ENCODE results near the gene TMEM184A.

TMEM184A gene

DNA sequence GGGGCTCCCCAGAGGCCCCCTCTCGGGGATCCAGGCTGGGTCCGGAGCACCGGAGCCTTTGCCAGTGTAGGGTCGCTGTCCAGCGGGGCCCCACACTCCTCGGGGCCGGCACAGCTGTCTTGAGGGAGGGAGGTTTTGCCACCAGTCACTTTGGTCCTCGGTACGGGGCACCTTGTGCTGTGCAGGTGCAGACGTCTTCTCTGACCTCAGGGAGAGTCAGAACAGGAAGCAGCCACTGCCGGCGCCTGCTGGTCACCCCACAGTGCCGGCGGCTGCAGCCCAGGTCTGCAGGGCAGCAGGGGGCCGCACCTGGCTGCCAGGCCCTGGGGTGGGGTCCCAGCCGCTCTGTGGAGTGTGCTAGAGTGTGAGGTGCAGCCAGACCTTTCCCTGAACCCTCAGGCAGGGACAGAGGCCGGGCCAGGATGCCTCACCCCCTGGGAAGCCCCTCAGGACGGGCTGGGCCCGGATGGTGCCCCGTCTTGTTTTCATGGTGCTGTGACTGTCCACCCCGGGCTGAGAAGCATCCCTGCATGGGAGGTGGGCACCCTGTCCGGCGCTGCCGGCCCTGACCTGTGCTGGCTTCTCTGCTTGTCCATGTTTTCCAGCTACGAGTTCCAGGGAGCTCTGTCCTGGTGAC lies 17.3 kb downstream of the TMEM184A start:
- no peak for DNase-seq

DNA sequence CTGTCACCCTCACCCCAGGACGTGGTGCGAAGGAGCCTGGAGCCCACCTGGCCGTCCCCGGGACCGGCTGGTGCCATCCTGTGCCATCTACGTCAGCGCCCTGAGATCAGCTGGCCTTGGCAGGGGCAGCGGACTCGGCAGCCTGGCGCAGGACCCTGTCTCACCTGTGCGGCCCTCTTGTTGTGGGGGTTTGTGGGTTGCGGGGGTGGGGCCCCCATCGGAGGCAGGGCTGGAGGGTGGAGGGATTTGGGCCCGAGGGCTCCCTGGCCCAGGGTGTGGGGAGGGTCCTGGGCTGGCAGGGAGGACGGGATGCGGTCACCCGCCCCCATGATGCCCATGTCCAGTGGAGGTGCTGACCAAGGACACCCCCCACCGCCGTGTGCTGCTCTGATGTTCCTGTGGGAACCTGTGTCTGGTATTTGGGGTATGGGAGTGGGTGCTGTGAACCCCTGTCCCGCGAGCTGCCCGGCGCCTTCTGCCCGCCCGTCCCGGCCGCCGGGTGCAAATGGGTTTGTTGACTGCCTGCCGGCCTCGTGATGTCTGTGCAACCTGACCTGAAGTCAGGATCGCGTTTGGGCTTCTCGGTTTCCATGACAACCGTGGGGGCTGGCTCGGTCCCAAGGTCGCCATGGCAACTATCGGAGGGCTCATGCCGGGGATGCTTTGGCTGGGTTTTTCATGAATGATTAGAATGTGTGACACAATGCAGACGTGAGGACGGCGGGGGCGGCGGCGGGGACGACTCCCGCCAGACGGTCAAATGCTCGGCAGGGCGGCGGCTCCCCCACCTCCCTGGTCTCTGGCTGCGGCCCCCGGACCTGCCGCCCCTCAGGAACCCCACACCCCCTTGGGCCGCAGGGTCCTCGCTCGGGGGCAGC lies 18.2 kb downstream of the TMEM184A start:
- peak in 1 of 5 experiments; percentile 18 for DNase-seq

DNA sequence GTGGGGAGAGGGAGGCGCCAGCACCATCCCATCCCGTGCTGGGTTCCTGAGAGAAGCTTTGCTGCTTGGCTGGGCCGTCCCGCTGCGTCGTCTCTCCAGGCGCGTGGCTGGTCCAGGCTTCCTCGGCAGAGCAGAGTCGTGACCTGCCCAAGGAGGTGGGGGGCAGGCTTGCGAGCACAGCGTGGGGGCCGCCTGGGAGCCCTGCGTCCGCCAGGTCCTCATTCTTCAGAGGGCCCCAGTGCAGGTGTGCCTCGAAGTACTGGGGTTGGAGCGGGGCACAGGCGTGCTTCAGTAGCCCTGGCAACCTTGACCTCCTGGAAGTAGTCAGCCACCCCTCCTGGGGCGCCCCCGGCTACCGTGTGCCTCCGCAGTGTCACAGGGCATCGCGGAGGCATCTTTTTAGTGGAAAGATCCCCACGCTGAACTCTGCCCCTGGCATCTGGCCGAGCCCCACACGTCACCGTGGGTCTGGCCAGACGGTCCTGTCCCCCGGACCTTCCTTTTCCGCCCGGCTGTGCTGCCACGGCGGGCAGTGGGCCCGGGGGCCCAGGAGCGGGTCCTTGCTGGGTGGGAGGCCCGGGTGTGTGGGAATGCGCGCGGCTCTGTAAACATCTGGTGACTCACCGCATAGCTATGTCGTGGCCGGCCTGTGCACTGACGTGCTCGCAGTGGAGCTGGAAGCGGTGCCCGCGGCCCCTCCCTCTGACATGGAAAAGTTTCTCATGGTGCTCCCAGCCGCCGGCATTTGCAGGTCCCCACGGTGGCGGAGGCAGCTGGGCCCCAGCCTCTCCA lies 19.1 kb downstream of the TMEM184A start:
- no peak for DNase-seq

DNA sequence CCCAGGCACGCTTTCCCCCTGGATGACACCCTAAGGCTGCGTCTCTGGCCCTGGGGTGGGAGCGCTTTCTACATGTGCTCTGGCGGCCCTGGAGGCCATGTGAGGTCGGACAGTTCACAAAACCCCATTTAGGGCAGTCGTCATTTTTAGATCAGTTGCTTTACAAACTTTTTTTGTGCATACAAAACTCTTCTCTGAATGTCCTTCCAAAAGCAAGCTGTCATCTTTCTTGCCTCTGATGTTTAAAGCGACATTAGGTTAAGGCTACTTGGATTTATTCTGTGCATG lies 19.6 kb downstream of the TMEM184A start:
- DNase-seq, result no peak

DNA sequence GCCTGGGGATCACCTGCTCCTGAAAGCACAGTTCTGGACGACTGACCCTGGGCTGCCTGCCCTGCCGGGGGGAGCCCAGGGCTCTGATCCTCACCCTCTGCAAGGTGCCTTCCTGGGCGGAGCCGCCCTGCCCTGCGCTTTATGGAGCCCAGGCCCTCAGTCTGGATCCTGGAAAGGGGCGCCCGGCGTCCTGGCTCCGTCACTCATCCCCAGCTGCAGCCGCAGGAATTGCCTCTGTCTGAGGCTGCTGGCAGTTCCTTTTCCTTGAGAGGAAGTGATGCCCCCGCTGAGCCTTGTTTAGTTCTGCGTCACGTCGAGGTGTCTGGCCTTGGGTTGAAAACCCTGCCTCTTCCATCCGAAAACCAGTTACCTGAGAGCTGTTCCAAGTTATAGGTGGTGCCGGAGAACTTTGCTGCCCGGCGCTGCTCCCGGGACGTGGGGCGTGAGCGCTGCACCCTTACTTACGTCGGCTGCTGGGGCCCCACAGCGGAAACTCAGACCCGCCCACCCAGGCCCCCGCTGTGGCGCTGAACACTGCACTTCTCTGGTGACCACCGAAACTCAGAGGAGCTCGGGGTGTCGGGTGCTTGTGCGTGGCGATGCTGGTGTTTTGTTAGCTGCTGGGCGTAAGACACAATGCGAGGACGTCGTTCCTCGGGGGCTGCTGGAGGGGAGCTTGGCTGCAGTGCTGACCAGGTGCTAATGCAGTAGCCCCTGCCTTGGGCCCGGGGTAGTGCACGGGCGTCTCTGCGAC lies 20.1 kb downstream of the TMEM184A start:
- DNase-seq, result no peak

DNA sequence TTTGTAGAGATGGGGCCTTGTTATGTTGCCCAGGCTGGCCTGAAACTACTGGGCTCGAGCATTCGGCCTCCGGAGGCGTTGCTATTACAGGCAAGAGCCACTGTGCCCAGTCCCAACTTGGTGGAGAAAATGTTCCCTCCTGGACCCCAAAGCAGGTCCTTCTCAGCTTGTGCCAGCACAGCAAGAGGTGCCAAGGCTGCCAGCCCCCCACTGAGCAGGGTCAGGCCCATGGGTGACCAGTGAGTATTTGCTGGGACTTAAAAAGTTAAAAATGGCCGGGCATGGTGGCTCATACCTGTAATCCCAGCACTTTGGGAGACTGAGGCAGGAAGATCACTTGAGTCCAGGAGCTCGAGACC lies 20.9 kb downstream of the TMEM184A start:
- no peak for DNase-seq

DNA sequence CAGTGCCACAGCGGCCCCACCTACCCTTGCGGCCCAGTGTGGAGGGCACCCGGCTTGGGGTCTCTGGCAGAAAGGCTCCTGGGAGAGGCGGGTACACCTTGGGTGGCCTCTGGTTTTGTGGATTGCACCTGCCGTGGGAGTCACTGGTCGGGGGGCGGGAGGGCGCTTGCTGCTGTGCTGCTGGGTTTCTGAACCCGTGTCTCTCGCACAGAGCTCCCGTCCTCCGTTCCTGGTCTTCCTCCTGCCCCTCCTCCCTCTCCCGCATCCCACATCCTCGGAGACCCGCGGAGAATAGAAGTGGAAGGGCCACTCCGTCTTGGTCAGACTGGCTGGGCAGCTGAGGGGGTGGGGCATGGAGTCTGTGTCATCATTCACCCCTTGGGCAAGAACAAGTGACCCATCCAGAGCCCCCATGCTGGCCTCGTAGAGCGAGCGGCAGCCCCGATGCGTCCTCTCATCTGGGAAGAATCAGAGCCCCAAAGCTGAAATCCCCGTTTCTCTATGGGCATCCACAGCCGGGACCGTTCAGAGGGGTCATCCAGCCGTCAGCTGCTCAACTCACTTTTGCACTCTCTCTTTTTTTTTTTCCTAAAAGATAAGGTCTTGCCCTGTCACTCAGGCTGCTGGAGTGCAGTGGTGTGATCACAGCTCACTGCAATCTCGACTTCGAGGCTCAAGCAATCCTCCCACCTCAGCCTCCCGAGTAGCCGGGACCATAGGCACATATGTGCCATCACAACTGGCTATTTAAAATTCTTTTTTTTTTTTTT lies 21.5 kb downstream of the TMEM184A start:
- DNase-seq, result no peak

DNA sequence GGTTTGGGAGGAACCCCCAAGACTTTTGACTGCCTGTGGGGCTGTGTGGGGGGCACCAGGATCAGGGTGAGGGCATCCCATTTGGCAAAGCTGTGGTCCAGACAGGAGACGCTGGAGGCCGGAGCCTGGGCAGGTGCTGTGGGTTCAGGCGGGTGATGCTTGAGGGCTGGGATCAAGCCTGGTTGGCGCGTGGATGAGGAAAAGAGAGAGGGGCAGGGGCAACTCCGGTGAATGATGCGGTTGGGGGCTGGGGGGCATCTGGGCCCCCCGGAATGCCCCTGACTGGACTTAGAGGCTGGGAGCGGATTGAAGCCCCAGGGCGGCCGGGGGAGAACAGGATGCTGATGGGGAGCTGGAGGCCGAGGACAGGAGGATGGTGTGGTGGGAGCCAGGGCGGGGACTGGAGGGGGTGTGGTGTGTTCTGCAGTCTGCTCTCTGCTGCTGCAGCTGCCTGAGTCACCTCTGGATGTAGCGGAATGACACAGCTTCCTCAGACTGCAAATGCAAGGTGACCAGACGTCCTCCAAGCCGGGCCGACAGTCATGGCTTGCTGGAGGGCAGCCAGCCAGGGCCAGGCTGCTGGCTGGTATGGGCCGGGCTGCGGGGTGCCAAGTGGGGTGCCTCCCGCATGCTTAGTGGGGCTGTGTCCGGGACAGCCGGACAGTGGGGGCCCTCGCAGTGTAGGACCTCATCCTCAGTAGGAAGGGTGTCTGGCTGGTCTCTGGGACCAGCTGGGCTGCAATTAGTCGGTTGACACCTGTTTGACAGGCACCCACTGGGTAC lies 22.3 kb downstream of the TMEM184A start:
- DNase-seq, result peak in 1 of 5 experiments; percentile 68

DNA sequence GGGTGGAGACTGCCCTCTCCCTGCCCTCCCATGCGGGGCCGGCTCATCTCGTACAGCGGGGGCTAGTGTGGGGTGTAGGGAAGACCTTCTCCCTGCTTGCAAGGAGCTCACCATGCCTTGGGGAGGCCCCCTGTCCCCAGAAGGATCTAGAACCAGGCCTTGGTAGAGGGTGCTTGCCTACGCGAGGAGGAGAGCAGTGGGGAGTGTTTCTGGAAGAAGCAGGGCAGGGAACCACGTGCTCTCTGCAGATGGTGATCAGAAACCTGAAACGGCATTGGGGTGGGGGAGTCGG lies 22.8 kb downstream of the TMEM184A start:
- no peak for DNase-seq

DNA sequence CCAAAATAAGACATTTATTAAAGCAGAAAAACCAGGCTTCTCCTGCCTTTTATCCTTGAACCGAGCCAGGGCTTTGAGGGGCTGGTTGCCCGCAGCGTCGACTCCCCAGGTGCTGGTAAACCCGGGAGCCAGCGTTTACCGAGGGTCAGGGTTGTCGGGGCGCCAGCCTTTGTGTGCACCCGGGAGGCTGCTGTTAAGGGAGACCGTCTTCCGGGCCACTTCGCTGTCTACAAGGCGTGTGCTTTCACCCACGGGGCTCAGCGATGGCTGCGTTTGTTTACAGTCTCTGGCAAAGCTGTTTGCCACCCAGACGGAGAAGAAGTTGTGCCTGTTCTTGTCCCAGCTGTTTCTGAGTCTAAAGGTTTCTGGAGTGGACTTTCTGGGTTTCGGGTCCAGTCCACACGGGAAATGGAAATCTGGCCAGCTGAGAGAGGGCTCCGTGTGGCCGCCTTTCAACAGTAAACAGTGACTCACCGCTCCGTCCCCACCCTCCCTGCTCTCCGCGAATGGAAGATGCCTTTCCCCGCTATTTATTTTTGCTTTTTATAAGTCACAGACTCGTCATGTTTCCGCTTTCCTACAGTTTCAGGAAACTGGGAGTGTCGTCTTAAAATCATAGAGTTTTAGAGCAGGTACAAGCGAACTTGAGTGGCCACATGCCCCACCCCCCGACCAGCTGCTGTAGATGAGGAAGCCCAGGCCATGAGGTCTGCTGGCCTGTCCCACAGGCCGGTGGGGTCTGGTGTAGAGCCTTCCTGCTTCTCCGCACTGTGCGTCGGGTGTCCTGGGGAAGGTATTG lies 23.4 kb downstream of the TMEM184A start:
- peak; percentile 18 to 57 (median 37) for DNase-seq

DNA sequence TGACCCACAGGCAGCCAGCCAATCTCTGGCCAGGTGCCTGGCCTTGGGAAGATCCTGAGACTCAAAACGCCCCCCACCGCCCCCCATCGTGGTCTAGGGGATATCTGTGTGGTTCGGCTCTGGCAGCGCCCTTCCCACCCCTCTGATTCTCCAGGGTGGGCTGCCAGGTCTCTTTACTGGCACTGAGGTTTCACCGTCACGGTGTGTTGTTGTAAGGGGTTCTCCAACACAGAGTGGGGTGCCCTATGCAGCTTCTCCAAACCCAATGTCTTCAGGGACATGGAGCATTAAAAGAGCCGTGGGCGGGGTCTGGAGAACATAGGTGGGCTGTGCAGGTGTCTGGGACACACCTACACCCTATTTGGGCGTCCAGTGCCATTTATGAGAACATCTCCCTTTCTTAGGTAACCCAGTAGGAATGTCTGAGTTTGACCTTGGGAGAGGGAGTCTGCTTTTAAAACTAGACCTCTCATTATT lies 24.0 kb downstream of the TMEM184A start:
- DNase-seq, result no peak

DNA sequence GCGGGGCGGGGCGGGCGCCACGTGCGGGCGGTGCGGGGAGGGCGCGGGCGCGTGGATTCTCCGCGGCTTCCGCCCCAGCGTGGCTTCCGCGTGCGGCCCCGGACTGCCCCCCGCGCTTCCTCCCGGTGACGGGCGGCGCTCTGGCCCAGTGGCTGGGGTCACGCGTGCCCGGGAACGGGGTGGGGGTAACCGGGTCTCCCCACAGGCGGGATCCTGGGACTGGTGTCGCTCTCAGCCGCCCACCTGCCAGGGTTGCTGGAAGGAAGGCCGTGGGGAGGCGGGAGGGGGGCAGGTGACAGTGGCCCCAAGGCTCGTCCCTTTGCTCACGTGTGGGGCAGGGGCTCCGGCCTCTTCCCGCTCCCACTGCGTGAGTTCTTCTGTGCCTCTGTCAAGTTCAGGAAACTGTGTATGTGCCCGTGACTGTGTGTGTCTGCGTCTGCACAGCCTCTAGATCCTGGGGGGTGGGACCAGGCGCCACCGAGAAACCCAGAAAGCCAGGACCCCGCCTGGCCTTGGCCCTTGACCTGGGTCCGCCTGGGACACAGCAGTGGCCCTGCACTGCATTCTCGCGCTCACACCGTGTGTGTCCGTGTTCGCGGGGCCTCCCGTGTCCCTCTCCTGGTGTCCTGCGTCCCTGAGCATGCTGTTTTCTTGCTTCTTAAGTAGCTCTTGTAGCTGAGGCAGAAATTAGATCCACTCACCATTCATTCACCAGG lies 24.6 kb downstream of the TMEM184A start:
- DNase-seq, result peak in 4 of 5 experiments; percentile 33 to 58 (median 49)

DNA sequence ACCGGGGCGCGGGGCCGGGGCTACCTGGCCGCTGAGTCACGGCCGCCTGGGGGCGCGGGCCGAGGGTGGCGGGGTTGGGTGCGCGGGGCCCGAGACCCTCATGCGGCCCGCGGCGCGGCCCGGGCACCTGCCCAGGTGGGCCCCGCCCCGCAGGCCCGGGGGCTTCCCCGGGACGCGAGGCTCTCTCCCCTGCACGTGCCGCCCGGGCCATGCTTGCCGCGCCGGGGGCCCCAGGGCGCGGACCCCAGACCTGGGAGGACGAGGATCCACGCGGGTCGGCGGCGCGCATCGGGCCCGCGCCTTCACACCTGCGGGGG lies 25.1 kb downstream of the TMEM184A start:
- no peak for DNase-seq

DNA sequence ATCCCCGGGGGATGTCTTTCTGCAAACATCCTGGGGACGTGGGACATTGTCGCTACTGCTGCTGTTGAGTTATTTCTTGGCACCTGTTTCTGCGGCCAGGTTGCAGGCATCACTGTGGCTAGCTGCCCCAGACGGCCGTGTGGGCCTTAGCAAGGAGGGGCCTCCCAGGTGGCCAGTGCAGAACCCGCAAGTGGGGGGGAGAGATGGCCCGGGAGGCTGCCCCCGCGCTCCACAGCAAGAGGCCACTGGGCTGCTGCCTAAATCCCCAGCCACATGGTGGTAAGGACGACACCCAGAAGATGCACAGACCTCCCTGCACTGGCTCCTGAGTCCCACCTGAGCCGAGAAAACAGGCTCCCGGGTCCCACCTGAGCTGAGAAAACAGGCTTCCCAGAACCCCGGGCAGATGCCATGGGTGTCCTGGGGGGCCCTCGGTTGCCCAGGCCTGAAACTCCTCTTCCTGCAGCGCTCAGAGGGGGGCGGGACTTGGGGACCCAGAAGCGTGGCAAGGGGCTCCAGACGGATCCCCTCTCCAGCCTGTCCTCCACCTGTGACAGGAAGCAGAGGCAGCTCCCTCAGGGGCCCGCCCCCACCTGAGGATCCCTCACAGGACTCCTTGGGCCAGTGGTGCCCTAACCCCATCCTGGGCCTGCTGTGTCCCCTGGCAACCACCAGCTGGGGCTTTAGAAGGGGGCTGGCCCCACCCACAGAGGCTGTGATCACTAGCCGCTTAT lies 26.5 kb downstream of the TMEM184A start:
- DNase-seq, result no peak

DNA sequence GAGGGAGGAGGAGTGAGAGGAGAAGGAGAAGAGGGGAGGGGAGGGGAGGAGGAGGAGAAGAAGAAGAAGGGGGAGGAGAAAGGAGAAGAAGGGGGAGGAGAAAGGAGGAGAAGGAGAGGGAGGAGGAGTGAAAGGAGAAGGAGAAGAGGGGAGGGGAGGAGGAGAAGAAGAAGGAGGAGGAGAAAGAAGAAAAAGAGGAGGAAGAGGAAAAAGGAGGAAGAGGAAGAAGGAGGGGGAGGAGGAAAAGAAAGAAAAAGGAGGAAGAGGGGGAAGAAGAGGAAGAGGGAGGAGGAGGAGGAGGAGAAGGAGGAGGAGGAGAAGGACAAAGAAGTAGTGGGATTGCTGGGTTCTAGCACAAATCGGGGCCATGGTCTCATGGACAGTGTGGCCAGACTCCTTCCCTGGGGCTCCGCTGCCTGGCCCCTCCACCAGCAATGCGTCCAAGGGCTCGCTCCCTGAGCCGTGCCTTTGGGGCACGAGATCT lies 29.7 kb downstream of the TMEM184A start:
- no peak for DNase-seq

DNA sequence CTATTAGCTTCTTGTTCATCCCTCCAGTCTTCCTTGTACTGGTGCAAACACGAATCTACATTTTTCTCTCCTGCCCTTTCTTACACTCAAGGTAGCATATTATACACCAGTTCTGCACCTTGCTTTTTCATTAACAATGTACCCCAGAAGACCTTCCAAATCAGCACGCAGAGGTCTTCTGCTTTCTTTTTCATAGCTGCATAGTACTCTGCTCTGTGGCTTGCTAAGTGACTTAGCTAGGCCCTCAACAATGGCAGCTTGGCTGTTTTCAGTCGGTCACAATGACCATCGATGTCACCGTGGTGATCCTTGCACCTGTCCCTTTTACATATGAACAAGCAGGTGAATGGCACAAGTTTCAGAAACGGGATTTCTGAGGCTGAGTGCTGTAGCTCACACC lies 30.6 kb downstream of the TMEM184A start:
- no peak for DNase-seq

DNA sequence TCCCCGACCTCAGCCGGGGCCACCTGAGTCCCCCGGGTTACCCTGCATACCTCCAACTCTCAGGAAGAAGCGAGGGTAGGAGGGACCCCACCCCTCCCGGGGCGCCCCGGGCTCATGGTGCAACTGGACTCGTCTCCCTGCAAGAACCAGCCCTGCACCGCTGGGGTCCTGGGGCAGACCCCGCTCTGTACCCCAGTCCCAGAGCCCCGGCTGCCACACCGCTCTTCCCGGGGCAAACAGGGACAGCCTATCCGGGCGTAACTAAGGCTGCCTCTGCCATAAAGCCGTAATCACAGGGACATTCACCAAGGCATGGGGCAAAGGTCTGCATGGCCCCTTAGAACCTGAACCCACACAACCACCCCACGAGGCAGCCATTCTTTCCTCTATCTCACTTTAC lies 32.2 kb downstream of the TMEM184A start:
- no peak for DNase-seq

DNA sequence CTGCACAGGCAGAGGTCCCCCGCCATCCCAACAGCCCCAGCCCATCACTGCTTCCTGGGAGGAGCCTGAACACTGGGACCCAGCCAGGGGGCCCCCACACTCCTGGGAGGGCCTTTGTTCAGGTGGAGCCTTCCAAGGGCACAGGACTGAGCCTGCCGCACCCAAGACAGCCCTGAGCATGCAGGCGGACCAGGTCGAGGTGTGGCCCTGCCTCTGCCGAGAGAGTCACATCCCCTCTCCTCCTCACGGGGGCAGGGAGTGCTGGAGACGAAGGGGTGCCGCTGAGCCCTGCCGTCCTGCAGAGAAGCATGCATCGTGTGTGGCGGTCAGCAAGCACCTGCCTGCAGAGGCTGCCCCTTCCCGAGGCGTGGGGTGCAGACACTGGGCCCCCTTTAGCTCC lies 32.8 kb downstream of the TMEM184A start:
- no peak for DNase-seq

DNA sequence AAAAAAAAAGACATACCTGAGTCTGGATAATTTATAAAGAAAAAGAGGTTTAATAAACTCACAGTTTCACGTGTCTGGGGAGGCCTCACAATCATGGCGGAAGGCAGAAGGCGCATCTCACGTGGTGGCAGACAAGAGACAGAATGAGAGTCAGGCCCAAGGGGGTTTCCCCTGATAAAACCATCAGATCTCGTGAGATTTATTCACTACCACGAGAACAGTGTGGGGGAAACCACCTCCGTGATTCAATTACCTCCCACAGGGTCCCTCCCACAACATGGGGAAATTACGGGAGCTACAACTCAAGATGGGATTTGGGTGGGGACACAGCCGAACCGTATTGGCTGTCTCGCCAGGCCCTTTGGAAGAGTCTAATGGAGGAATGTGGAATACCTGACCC lies 34.5 kb downstream of the TMEM184A start:
- DNase-seq, result peak in 1 of 5 experiments; percentile 19
